Hepatocyte (in vitro differentiated cells): ENCODE results near the gene CKLF. TPM values are rescaled to one million over a fixed set of nuclear protein-coding genes. Genes with fewer than 3 reads are reported as not detected.

Experiments used
- DNase-seq: peaks from one replicate; pipeline ENCODE4 v3.0.0-alpha.2; 2016; ENCODE audit warnings: low spot score
- H2AFZ ChIP-seq: fragments of 200-600 bp; sonication (generic); 2 replicates; pipeline ENCODE4 v1.6.0; 2016; ENCODE audit warnings: antibody characterized with exemption, mild to moderate bottlenecking
- H3K27ac ChIP-seq: fragments of 200-600 bp; sonication (generic); 2 replicates; pipeline ENCODE4 v1.5.1; 2016; ENCODE audit warnings: mild to moderate bottlenecking
- H3K27me3 ChIP-seq: fragments of 200-600 bp; sonication (generic); 2 replicates; pipeline ENCODE4 v1.6.1; 2016
- H3K36me3 ChIP-seq: fragments of 200-600 bp; sonication (generic); replicated peaks from 2 replicates; pipeline ENCODE4 v1.5.1; 2016; ENCODE audit warnings: low read depth; ENCODE audit not compliant: insufficient read depth
- H3K4me1 ChIP-seq: fragments of 200-600 bp; sonication (generic); 2 replicates; pipeline ENCODE4 v1.5.1; 2016; ENCODE audit warnings: mild to moderate bottlenecking, moderate library complexity; ENCODE audit not compliant: insufficient read depth
- H3K4me2 ChIP-seq: fragments of 200-600 bp; sonication (generic); 2 replicates; pipeline ENCODE4 v1.6.0; 2016
- H3K4me3 ChIP-seq: fragments of 200-600 bp; sonication (generic); 2 replicates; pipeline ENCODE4 v1.5.1; 2016; ENCODE audit warnings: mild to moderate bottlenecking
- H3K79me2 ChIP-seq: fragments of 200-600 bp; sonication (generic); 2 replicates; pipeline ENCODE4 v1.6.0; 2017; ENCODE audit warnings: mild to moderate bottlenecking
- H3K9me2 ChIP-seq: fragments of 200-600 bp; sonication (generic); replicated peaks from 2 replicates; pipeline ENCODE4 v1.6.0; 2017; ENCODE audit warnings: mild to moderate bottlenecking; ENCODE audit not compliant: insufficient read depth
- H3K9me3 ChIP-seq: fragments of 200-600 bp; sonication (generic); 2 replicates; pipeline ENCODE4 v1.5.1; 2016; ENCODE audit warnings: low read depth, mild to moderate bottlenecking
- H4K20me1 ChIP-seq: fragments of 200-600 bp; sonication (generic); 2 replicates; pipeline ENCODE4 v1.6.0; 2016; ENCODE audit warnings: mild to moderate bottlenecking; ENCODE audit not compliant: insufficient read depth, poor library complexity, severe bottlenecking
- CTCF ChIP-seq: fragments of 200-600 bp; sonication (generic); IDR thresholded peaks from 2 replicates; pipeline ENCODE4 v1.5.1; 2016; ENCODE audit warnings: antibody characterized with exemption, mild to moderate bottlenecking; ENCODE audit not compliant: poor library complexity
- EZH2 ChIP-seq: fragments of 200-600 bp; sonication (generic); IDR thresholded peaks from 2 replicates; pipeline ENCODE4 v1.6.1; 2016; ENCODE audit warnings: antibody characterized with exemption, mild to moderate bottlenecking, borderline replicate concordance
- WGBS: methylation state at CpG from one replicate; pipeline ENCODE4 v1.1.6; 2016; ENCODE audit warnings: low lambda C conversion rate; ENCODE audit errors: missing lambda C conversion rate; 5-methylcytosine and 5-hydroxymethylcytosine counted together
- polyA plus RNA-seq: library from polyadenylated mRNA; unstranded; fragments of >200 nt; fragmentation: Nextera tagmentation; extraction: Ambion mirVana; gene quantifications from 2 replicates; pipeline ENCODE4 v1.2.1, GENCODE V29; 2016
- small RNA-seq: library from RNA; depleted of rRNA; stranded (forward); fragments of <200 nt; gene quantifications from one replicate; pipeline ENCODE3, GENCODE V24; 2014
- total RNA-seq: library from RNA; depleted of rRNA; stranded (reverse); fragments of >200 nt; gene quantifications from 2 replicates; pipeline ENCODE4 v1.2.3, GENCODE V29; 2014

The CKLF gene
- total and polyA plus RNA-seq, 2 experiments from 2014 or later: 39.9 to 53.5 TPM

- no peak overlapping the region for H3K4me2 ChIP-seq
- H3K9me3 ChIP-seq: no peaks in the 10 kb centered on the region
- no peak for TF ChIP-seq CTCF
- H3K4me1 ChIP-seq: peaks cover 1% of the 10 kb centered on the region
- no peak overlapping the region for H2AFZ ChIP-seq
- no peak overlapping the region for H3K27ac ChIP-seq
- H3K36me3 ChIP-seq: peaks cover 4% of the 10 kb centered on the region
- no peak overlapping the region for H3K4me3 ChIP-seq
- 91% methylated on average over 14 of the region's 14 CpGs for WGBS
- H3K79me2 ChIP-seq: peaks cover 10% of the 10 kb centered on the region
- H3K9me2 ChIP-seq: no peaks in the 10 kb centered on the region
- peaks cover 11% of the 10 kb centered on the region for H4K20me1 ChIP-seq
- DNase-seq: no peak
- H3K27me3 ChIP-seq: no peaks in the 10 kb centered on the region
Measured at GRCh38 chr16:66612422-66612821, 60.0 kb downstream of the CKLF start.

GRCh38 chr16:66614161-66614802 lies 61.9 kb downstream of the CKLF start:
- WGBS: 88% methylated on average over 12 of the region's 12 CpGs
- no peak overlapping the region for H3K27ac ChIP-seq
- no peak for TF ChIP-seq CTCF
- no peak for TF ChIP-seq EZH2
- peaks cover 6% of the 10 kb centered on the region for H4K20me1 ChIP-seq
- no peak for DNase-seq
- H3K79me2 ChIP-seq: peaks cover 5% of the 10 kb centered on the region
- H3K4me2 ChIP-seq: no peak overlapping the region
- no peaks in the 10 kb centered on the region for H3K27me3 ChIP-seq
- H3K9me3 ChIP-seq: no peaks in the 10 kb centered on the region
- H3K36me3 ChIP-seq: peaks cover 4% of the 10 kb centered on the region
- peaks cover 14% of the 10 kb centered on the region for H3K4me1 ChIP-seq
- no peaks in the 10 kb centered on the region for H3K9me2 ChIP-seq
- H2AFZ ChIP-seq: no peak overlapping the region
- no peak overlapping the region for H3K4me3 ChIP-seq

Small RNA genes lying within 50 kb of the gene (small RNA-seq; reads per million reads assigned to genes)
- not detected for gene CKLF-CMTM1

Other genes with a start within 250 kb of the CKLF start
- gene CDH5, start 185.9 kb upstream of the CKLF start, total RNA-seq: 2.2 and 2.6 TPM in 2 replicates
- 0.88 and 1.2 TPM in 2 replicates for gene CDH5, start 185.9 kb upstream of the CKLF start, polyA plus RNA-seq
- 0.63 and 0.68 TPM in 2 replicates for gene BEAN1, start 125.3 kb upstream of the CKLF start, total RNA-seq
- 1.3 and 1.8 TPM in 2 replicates for gene BEAN1, start 125.3 kb upstream of the CKLF start, polyA plus RNA-seq
- gene TK2, start 2.5 kb upstream of the CKLF start, total RNA-seq: 14.3 and 15.9 TPM in 2 replicates
- gene TK2, start 2.5 kb upstream of the CKLF start, polyA plus RNA-seq: 10.1 and 12.5 TPM in 2 replicates
- gene CMTM1, start 13.9 kb downstream of the CKLF start, total RNA-seq: 1.4 TPM in 1 of 2 replicates, not detected in the other
- 1.8 and 2.9 TPM in 2 replicates for gene CMTM1, start 13.9 kb downstream of the CKLF start, polyA plus RNA-seq
- not detected in 2 replicates for gene CMTM2, start 26.9 kb downstream of the CKLF start, total RNA-seq
- 0.32 and 0.60 TPM in 2 replicates for gene CMTM2, start 26.9 kb downstream of the CKLF start, polyA plus RNA-seq
- 28.3 and 32.5 TPM in 2 replicates for gene CMTM3, start 52.1 kb downstream of the CKLF start, total RNA-seq
- gene CMTM3, start 52.1 kb downstream of the CKLF start, polyA plus RNA-seq: 55.1 and 75.1 TPM in 2 replicates
- gene CMTM4, start 144.2 kb downstream of the CKLF start, total RNA-seq: 77.9 and 84.8 TPM in 2 replicates
- 17.4 and 19.2 TPM in 2 replicates for gene CMTM4, start 144.2 kb downstream of the CKLF start, polyA plus RNA-seq
- gene DYNC1LI2, start 199.0 kb downstream of the CKLF start, total RNA-seq: 97.3 and 129 TPM in 2 replicates
- gene DYNC1LI2, start 199.0 kb downstream of the CKLF start, polyA plus RNA-seq: 99.1 and 121 TPM in 2 replicates
- 0.07 TPM in 1 of 2 replicates, not detected in the other for gene TERB1, start 249.0 kb downstream of the CKLF start, total RNA-seq
- gene TERB1, start 249.0 kb downstream of the CKLF start, polyA plus RNA-seq: not detected in 2 replicates